ENCODE measurements around the gene ZNF148. TPM values are rescaled to one million over a fixed set of nuclear protein-coding genes. Genes with fewer than 3 reads are reported as not detected.

Gene ZNF148
- total and polyA plus RNA-seq, 2 of the 4 experiments (the other 2 are of a cell fraction): 9.4 to 65.2 TPM

- dilution Hi-C loops (cut with HindIII; ENCODE audit: low sequenced_read_pairs, unreplicated experiment): no loop called here
Measured at GRCh38 chr3:125351152-125351551, 24.0 kb downstream of the ZNF148 start.

More at GRCh38 chr3:125351152-125351551, 24.0 kb downstream of the ZNF148 start:
- H2BK15ac ChIP-seq (ENCODE audit: low read depth, low read length): no peak overlapping the region
- H3K79me1 ChIP-seq (ENCODE audit: low read depth in 1 of 2, low read length in 2 of 2): peaks cover 17 to 65% of the 10 kb centered on the region in 2 experiments; a peak in 3 of 4 replicates
- no peak overlapping the region for H3K27ac ChIP-seq (ENCODE audit: insufficient read depth, low read length)
- H2BK5ac ChIP-seq (ENCODE audit: low read depth, low read length, poor library complexity, severe bottlenecking): no peak overlapping the region
- H4K91ac ChIP-seq (ENCODE audit: insufficient read depth, low read depth, low read length): no peak overlapping the region
- ChIA-PET CTCF (no interaction called here), POLR2A (ENCODE audit: unreplicated experiment) (no interaction called here)
- H3K9ac ChIP-seq (ENCODE audit: low read depth, low read length): no peak overlapping the region
- H3K9me1 ChIP-seq (ENCODE audit: insufficient read depth, low read length): no peaks in the 10 kb centered on the region
- BruUV-seq (replicated peaks): no TSS peak
- WGBS, 2 experiments (ENCODE audit: extremely low coverage in 2 of 2, insufficient read length in 1 of 2): 100% methylated on average over 1 of the region's 7 CpGs; no CpG with 5 or more reads in 1 of the 2 experiments
- no peaks in the 10 kb centered on the region for H3K27me3 ChIP-seq (ENCODE audit: control insufficient read depth, insufficient read depth, low read length)
- H2BK20ac ChIP-seq (ENCODE audit: low read depth, low read length): no peak overlapping the region
- H4K20me1 ChIP-seq (ENCODE audit: insufficient read depth, low read length): peaks cover 69% of the 10 kb centered on the region
- in situ Hi-C loops (cut with MboI; ENCODE audit: low sequenced_read_pairs) (no loop called here), intact Hi-C loops (cut with micrococcal nuclease) (no loop called here)
- no peak for DNase-seq
- no peak overlapping the region for H3K4me2 ChIP-seq (ENCODE audit: low read depth, low read length)
- no peak for TF ChIP-seq CHD1 (IDR thresholded peaks at IDR 0.05; ENCODE audit: low read depth, low read length)
- no peak for TF ChIP-seq CTCF (conservative IDR thresholded peaks at IDR 0.05; ENCODE audit: low read depth, low read length)
- TF ChIP-seq MAFK (IDR thresholded peaks at IDR 0.05; ENCODE audit: low read depth, low read length): no peak
- no peak overlapping the region for H3K56ac ChIP-seq (ENCODE audit: extremely low read depth, insufficient read depth, low read length)
- H2AFZ ChIP-seq (replicated peaks; ENCODE audit: low read length, poor library complexity): no peak overlapping the region
- no peak overlapping the region for H3K4ac ChIP-seq (ENCODE audit: low read depth, low read length)
- H3K23ac ChIP-seq (ENCODE audit: low read depth, low read length): no peak overlapping the region
- no peak overlapping the region for H2AK9ac ChIP-seq (replicated peaks; ENCODE audit: low read depth, low read length, poor library complexity)
- H3K36me3 ChIP-seq (ENCODE audit: control insufficient read depth, insufficient read depth, low read length): no peaks in the 10 kb centered on the region
- no peak overlapping the region for H3K18ac ChIP-seq (ENCODE audit: low read depth, low read length)
- peaks cover 4% of the 10 kb centered on the region; the same call in 1 of the 2 replicates for H3K4me1 ChIP-seq (ENCODE audit: control insufficient read depth, insufficient read depth, low read length)
- no peak overlapping the region for H4K8ac ChIP-seq (ENCODE audit: low read depth in 2 of 2, low read length in 2 of 2)
- H2BK120ac ChIP-seq (ENCODE audit: low read depth, low read length): no peak overlapping the region
- ATAC-seq (ENCODE audit: low read depth): no peak
- no peak overlapping the region for H3K14ac ChIP-seq (replicated peaks; ENCODE audit: low read depth, low read length)
- no peak overlapping the region for H2AK5ac ChIP-seq (ENCODE audit: low read depth, low read length)
- no peaks in the 10 kb centered on the region for H3K9me3 ChIP-seq (ENCODE audit: control insufficient read depth, insufficient read depth, low read length)
- H4K5ac ChIP-seq (ENCODE audit: low read depth, low read length): no peak overlapping the region
- H3K4me3 ChIP-seq (ENCODE audit: insufficient read depth, low read depth, low read length): no peak overlapping the region

Data from IMR-90 (cell line).